Loucy (cell line): ENCODE measurements around the gene THEM4.

ENCODE experiments used
- EZH2phosphoT487 ChIP-seq: fragments of 200-600 bp; IDR thresholded peaks from 2 replicates; pipeline ENCODE4 v1.6.1; 2018; ENCODE audit warnings: antibody characterized with exemption, mild to moderate bottlenecking, moderate library complexity, borderline replicate concordance
- TF ChIP-seq, protein P1 (sequence below): fragments of 200-600 bp; sonication (generic); conservative IDR thresholded peaks from 2 replicates; pipeline ENCODE4 v1.5.1; 2014; ENCODE audit warnings: mild to moderate bottlenecking, antibody characterized with exemption, low read length

DNA sequence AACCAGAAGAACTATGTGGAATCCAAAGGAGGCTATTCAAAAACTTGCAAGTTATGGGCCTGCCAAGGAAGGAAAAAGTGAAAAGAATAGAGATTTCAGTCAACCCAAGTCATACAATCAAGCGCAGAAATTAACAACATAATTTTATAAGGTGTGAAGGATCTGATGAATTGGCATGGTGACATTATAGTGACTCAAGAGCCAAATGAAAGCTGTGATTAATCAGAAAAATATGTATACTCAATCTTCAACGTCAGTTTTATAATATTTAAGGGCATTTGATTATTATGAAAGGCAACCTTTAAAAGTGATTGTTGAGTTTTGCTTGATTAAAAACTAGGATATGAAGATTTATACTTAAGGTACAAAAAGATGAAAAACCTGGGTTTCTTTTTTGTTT, 37.8 kb upstream of the THEM4 start:
- TF ChIP-seq, protein P1, sequence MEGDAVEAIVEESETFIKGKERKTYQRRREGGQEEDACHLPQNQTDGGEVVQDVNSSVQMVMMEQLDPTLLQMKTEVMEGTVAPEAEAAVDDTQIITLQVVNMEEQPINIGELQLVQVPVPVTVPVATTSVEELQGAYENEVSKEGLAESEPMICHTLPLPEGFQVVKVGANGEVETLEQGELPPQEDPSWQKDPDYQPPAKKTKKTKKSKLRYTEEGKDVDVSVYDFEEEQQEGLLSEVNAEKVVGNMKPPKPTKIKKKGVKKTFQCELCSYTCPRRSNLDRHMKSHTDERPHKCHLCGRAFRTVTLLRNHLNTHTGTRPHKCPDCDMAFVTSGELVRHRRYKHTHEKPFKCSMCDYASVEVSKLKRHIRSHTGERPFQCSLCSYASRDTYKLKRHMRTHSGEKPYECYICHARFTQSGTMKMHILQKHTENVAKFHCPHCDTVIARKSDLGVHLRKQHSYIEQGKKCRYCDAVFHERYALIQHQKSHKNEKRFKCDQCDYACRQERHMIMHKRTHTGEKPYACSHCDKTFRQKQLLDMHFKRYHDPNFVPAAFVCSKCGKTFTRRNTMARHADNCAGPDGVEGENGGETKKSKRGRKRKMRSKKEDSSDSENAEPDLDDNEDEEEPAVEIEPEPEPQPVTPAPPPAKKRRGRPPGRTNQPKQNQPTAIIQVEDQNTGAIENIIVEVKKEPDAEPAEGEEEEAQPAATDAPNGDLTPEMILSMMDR: no peak
- TF ChIP-seq EZH2phosphoT487: no peak
